NOMO-1 (cell line): Measurements from ENCODE around the gene PEX11B.

Experiments
- DNase-seq, 2 experiments: peaks; one replicate each; lab custom pipeline; 2025; ENCODE audit not compliant: unreplicated experiment in 2 of 2; lab: John Stamatoyannopoulos, UW

Gene PEX11B

GRCh38 chr1:145916745-145917144, 1.8 kb downstream of the PEX11B start:
- DNase-seq = no peak

DNA sequence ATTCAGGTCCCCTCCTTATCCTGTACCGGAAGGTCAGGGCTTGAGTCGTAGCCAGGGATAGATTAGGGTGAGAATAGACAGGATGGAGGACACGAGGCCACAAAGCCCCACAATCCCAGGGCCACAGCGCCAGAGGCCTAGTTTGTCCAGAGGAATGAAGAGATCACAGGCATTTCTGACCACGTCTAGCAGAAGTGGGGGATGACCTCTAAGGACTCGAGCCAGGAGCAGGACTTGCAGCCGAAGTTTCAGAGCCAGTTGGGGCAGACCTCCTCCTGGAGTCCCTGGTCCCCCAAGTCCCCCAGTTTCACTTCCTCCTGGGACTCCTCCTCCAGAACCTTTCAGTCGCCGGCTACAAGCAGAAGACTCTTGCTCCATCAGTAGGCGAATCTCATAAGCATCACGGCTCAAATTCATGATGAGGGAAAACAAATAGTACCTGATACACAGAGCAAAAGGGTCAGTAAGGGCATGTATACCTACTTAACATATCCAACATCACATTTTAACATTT, 6.3 kb downstream of the PEX11B start:
- DNase-seq = peak in 1 of 2 experiments; percentile 13

- DNase-seq = no peak
Measured at GRCh38 chr1:145908653-145909052, 9.9 kb downstream of the PEX11B start.

DNA sequence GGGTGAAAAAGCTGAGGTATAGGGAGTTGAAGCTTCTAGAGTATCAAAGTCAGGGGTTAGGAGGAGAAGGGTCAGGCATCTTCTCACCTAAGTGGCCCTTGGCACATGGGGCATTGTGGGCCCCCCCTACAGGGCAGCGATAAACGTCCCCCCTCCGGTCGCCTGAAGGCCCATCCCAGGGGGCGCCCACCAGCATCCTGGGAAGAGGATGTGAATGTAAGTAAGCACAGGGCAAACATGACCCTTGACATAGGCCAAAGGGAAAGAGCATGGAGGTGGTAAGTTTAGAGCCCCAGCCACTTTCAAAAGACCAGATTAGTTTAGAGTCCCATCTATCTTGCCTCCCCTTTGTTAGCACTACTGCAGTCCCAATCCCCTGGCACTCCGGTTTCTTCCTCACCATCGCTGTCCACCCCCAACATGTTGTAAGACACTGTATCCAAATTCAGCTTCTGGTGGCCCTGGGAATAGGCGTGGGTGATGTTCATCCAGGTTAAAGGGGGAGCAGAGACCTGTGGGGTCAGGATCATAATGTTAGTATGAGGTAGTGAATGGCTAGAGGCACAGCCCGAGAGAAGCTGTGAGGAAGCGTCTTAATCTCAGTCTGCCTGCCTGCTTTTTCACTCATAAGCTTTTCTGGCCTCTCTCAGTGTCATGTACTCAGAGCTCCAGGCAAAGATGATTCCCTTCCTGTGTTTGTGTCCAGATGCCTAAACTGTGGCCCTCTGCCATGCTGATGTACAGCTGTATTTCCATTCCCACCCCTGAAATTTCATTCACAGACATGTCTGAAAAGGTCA, 11.4 kb downstream of the PEX11B start:
- DNase-seq = no peak

- no peak for DNase-seq
Measured at GRCh38 chr1:145901312-145902021, 17.1 kb downstream of the PEX11B start.

GRCh38 chr1:145898756-145899155, 19.8 kb downstream of the PEX11B start:
- no peak for DNase-seq

- DNase-seq = no peak
Measured at GRCh38 chr1:145897969-145898368, 20.5 kb downstream of the PEX11B start.

GRCh38 chr1:145895471-145895870, 23.0 kb downstream of the PEX11B start:
- DNase-seq = no peak

- no peak for DNase-seq
Measured at GRCh38 chr1:145893306-145894055, 25.0 kb downstream of the PEX11B start.

DNA sequence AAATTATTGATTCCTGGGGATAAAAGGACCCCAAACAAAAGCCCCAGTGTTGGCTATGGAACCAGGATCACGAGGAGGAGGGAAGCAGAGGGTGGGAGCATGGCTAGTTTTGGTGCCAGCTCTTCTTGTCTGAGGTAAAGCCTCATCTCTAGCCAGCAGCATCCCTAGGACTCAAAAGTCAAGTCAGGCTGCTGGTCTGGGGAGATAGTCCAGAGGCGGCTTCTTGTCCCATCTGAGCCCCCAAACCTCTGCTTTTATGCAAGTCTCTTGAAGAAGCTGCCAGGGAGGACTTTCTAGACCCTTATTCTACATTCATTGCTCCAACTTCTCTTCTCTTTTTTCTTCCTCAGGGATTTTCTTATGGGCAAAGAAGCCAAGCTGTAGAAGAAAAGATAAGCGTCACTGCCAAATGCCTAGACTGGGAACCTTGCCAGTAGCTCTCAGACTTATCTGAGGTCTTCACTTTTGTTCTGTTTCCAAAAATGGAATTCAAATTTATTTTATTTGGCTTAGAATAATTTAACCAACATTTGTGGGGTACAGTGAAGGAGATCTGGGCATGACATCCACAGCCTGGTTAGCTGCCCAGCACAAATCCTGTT, 25.9 kb downstream of the PEX11B start:
- DNase-seq = no peak

GRCh38 chr1:145891587-145892485, 26.7 kb downstream of the PEX11B start:
- peak in 1 of 2 experiments; percentile 19 for DNase-seq

GRCh38 chr1:145891143-145891542, 27.4 kb downstream of the PEX11B start:
- no peak for DNase-seq

DNA sequence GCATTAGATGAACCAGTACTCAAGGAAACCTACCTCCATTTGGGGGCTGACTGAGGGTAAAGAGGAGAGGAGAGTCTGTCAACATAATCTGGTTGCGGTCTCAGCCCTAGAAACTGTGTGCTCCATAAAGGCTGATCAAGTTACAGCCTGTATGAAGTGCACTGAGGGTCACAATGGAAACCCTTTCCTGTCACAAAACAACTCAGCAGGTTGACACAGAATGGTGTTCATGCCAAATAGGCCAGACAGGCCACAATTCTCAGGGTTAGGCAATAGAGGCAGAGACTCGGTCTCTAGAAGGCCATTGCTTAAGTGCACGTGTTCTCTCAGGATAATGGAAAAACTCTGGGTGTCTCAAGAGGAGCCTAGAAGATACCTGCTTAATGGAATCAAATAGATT, 28.8 kb downstream of the PEX11B start:
- no peak for DNase-seq

DNA sequence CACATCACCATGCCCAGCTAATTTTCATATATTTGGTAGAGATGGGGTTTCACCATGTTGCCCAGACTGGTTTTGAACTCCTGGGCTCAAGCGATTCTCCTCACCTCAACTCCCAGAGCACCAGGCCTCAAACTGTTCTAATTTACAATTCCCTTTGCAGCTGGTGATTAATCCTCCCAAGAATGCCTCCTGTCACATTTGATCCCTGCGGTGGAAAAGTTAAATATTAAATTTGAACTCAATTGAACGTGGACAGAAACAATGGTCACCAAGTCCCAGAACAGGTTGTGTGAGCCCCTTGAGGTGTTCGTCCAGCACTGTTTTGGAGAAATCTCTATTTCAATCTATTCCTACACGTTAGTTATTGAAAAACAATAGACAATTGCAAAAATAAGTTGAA, 30.9 kb downstream of the PEX11B start:
- no peak for DNase-seq

DNA sequence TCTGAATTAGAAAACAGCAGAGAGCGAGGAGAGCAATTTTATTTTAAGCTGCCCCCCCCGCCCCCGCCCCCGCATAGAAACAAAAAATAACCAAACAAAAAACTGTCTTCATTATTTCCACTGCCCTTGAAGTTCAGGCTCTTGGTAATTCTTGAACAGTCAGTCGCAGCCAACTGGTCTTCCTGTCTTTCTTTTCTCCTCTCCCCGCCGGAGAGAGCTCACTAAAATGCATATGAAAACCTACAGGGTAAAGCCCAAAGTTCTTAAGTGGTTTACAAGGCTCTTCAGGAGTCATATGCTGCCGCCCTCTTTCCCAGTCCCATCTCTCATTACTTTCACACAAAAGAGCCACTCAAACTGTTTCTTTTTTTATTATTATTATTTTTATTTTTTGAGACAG, 31.7 kb downstream of the PEX11B start:
- DNase-seq = no peak

DNA sequence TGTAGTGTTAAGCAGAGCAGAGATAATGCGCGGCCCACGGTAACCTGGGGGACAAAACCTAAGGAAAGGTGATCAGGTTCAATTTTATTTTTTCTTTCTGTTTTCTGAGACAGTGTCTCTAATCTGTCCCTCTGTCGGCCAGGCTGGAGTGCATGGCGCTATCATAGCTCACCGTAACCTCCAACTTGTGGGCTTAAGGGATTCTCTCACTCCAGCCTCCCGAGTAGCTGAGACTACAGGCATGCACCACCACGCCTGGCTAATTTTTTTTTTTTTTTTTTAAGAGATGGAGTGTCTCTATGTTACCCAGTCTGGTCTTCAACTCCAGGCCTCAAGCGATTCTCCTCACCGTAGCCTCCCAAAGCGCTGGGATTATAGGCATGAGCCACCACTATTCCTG, 32.1 kb downstream of the PEX11B start:
- DNase-seq = no peak

DNA sequence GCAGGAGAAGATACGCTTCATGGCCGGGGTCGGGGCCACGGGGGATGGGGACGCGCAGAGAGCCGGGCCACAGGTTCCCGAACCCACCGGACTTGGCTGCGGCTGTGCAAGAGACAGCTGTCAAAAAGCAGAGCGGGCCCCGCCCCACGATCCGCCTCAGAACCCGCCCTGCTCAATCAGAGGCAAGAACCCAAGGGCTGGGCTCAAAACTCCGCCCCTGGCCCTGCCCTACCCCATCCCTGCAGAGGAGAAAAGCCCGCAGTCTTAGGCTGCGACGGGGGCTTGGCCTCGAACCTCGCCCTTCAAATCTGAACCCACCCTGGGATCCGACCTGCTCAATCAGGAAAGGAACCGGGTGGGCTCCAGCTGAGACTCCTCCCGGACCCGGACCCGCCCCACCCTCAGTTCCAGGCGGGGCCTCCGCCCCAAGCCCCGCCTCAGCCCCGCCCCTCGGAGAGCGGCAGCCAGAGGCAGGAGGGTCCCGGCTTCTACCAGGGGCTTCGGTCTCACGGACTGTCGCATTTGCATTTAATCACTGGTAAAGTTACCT, 32.7 kb downstream of the PEX11B start, which contains the start of gene ANKRD35:
ANKRD35 (minus strand) TSS at position 129 of the 550 bp plus-strand sequence; CDS start at position 21, 108 bp downstream.
- peak; percentile 65 to 76 for DNase-seq

DNA sequence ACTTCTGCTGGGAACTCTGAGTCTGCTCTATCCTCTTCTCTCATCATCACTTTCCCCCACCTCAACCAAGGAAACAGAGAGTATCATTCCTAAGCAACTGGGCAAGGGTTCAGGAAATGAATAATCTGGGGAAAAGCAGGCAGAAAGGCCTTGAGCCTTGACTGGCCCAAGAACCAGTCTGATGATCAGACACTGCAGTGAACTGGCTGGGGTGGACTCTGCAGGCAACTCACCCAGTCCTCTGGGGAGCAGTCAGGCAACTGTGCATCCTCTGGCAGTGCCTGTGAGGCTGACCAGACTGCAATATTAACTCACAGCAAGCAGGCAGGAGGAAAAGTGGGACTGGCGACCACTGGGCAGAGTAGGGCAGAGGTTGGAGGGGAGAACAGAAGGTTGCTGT, 33.8 kb downstream of the PEX11B start:
- no peak for DNase-seq

DNA sequence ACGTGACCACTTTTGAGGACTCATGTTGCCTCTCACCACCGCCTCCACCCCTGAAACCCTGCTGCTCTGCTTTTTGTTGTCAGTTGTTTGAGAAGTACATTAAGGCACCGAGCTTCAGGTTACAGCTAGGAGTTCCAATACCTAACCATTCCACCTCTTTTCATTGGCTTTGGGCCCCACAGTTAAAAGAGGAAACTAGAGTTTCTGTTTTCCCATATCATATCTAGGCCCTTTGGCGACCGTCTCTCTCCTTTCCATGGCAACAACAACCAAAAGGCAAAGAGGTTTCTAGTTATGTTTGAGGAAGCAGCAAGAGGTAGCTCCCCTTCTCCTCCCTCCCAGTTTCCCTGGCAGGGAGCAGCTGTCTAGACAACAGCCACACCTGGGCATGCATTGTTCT, 38.7 kb downstream of the PEX11B start:
- DNase-seq = peak; percentile 3 to 8
